ENCODE measurements around the gene H2BK1.

H2BK1 gene

DNA sequence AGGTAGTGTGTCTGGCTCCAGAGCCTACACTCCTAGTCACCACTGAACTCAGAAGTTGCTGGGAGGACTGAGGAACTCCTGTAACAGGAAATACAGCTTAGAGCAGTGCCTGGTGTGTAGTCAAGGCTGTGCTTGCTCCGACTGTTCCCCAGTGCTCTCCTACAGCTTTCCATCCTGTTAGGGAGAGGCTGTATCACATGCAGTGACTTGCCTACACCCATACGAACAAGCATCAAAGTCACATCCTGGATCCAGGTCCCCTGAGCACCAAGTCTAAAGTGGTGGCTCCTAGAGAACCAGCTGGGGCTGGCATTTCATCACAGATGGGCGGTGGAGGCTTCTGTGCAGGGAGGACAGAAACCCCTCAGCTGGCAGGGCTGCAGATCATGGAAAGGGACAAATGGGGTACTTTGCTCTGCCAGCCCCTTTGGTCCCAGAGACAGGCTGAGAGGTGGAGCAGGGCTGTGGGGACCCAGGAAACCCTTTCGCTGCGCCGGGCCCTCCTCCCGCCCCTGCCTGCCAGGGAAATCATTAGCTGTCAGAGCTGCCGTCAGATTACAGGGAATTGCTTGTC is 30.9 kb downstream of the H2BK1 start:
- no peak for DNase-seq (ENCODE audit: low read depth in 2 of 2)

DNA sequence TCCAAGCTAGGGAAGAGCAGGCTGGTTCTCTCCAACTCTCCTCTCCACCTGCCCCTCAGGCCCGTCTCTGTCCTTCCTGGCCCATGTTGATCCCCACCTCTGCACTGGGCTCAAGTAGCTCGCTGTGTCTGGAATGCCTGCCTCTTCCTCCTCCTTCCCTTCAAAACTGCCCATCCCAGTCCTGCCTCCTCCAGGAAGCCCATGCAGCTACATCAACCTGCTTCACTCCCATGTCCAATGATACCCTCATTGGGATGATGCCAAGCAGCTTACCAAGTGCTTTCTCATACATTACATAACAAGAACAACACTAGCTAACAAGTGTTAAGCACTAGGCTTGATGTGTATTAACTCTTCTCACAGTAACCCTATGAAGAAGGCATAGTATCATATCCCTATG is 31.5 kb downstream of the H2BK1 start:
- no peak for DNase-seq (ENCODE audit: low read depth in 2 of 2)

DNA sequence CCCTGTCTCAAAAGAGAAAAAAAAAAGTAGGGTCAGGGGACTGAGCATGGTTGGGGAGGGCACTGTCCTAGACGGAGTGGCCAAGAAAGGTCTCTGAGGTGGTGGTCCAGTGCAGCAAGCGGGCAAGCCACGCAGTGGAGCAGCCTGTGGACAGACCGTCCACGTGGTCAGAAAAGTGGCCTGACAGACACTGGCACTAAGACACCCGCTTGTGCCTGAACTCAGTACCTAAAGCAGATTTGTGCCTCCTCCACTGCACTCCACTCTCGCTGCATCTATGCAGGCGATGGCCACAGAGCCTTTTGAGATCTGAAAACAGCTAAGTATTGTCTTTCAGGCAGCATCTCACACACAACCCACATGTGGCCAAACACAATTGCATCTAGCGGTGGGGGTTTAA is 32.1 kb downstream of the H2BK1 start:
- no peak for DNase-seq (ENCODE audit: low read depth in 2 of 2)

DNA sequence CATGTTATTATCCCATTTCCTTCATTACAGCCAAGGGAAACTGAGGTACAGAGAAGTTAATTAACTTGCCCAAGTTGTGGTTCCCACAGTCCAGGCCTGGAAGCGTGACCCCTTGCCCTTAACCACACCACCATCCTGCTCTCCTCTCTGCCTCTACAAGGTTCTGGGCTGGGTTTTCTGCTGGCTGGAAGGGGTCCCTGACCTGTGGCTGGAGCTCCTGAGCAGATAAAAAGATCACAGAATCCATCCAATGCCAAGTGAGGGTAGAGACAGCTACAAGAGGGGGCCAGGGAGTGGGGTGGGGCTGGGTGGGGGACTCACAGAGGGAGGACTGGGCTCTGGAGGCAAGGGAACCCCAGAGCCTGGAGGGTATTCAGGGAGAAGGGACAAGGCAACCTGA is 33.0 kb downstream of the H2BK1 start:
- DNase-seq (ENCODE audit: low read depth in 2 of 2): no peak

DNA sequence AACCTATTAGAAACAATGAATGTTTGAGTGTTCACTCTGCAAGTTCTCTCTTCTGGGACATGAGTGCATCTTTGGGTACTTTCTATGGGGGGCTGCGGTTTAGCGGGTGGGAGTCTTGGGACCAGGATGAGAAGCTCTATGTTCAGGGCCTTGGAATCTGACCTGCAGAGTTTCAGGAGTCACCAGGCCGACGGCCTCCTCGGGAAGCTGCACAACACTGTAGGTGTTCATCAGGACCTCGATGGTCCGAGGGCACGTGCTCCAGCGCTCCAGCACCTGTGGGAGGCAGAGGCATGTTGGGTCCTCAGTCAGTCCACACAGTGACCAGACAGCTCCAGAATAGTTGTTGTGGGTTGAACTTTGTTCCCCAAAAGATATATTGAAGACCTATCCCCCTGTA is 33.9 kb downstream of the H2BK1 start:
- no peak for DNase-seq (ENCODE audit: low read depth in 2 of 2)

GRCh38 chr7:151175793-151176311 is 34.4 kb downstream of the H2BK1 start:
- no peak for DNase-seq (ENCODE audit: low read depth in 2 of 2)

GRCh38 chr7:151175047-151175792 is 35.1 kb downstream of the H2BK1 start:
- DNase-seq (ENCODE audit: low read depth in 2 of 2): no peak

DNA sequence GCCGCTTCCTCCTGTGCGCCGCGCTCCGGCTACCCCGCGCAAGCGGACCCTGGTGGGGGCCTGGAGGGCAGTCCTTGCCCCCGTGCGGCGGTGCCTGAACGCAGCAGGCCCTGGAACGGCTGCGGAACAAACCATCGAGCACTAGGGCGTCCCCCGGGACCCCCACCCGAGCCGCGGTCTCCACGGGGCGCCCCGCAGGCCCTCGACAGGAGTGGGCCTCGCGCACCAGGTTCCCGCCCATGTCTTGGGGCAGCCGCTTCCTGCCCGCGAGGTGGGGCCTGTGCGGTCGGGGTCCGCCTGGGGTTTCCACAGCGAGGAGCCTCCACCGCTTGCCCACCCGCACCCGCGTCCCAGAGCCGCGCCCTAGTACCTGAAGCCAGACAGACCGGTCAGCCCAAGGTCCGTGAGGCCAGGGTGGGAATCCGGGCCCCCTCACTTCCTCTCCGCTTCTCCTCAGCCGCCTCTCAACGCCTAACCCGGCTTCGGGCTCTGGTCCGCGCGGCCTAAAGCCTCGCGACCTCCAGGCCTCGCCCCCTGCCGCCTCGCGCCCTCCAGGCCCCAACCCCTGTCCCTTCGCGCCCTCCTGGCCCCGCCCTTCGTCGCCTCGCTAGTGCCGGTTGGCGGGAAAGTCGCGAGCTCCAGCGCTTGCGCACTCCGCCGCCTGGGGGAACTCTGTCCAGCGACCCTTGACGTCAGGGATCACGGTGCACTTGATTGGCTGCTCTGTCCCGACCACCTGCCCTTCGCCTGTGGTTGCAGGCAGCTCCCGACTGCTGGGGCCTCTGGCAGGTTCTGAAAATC is 35.8 kb downstream of the H2BK1 start:
- DNase-seq (ENCODE audit: low read depth in 2 of 2): no peak

GRCh38 chr7:151173386-151174245 is 36.7 kb downstream of the H2BK1 start:
- DNase-seq (ENCODE audit: low read depth in 2 of 2): no peak

- DNase-seq (ENCODE audit: low read depth in 2 of 2): peak; percentile 45 to 61
Measured at GRCh38 chr7:151172273-151173141, 37.8 kb downstream of the H2BK1 start.

DNA sequence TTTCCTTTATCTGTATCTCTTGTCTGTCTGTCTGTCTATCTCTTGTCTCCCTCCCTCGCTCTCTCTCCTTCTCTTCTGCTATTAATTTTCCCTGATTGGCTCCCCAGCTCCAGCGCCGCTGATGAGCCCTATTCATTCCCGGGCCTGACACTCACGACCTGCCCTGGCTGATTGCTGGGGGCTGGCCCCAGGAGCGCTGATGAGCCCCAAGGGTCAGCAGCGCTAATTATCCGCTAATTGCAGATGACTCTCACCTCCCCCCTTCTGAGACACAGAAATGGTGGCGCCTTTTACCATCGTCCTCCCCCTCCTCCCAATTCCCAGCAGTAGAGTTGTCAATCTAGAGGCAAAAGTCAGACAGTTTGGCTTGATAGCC is 41.5 kb downstream of the H2BK1 start:
- no peak for DNase-seq (ENCODE audit: low read depth in 2 of 2)

GRCh38 chr7:151168003-151168786 is 42.1 kb downstream of the H2BK1 start:
- DNase-seq (ENCODE audit: low read depth in 2 of 2): peak; percentile 3 to 36

DNA sequence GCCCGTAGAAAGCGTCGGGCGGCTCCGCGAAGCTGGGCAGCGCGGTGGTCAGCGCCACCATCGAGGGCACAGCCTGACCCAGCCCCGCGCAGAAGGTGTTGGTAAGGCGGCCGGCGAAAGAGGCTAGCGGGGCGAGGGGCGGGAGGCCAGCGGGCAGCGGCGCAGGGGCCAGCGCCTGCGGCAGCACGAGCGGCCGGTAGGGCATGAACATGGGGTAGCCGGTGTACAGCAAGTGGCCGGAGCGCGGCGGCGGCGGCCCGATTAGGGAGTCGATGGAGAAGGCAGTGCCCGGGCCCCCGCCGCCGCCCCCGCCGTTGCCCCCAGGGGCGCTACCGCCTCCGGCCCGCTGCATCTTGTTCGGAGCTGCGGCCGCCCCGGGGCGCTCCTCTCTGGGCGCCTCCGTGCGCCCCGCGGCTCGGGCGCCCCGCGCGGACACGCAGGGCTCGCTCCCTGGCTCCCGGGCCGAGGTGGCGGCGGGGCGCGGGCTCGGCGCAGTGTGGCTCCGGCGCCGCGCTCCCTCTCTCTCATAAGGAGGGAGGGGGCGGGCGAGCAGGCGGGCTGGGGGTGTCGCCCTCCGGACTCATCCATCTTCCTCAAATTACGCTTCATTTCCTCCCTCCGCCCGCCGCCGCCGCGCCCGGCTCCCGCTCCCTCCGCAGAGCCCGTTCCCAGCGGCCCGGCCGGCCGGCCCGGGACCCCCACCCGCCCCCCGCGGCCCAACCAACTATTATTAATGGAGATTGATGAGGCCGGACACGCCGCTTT is 42.9 kb downstream of the H2BK1 start, which contains the start of gene GBX1:
TSS of gene GBX1 (minus strand) at position 498 of the 765 bp plus-strand sequence. CDS start at position 352, 146 bp downstream.
- no peak for DNase-seq (ENCODE audit: low read depth in 2 of 2)

GRCh38 chr7:151166629-151167196 is 43.6 kb downstream of the H2BK1 start:
- DNase-seq (ENCODE audit: low read depth in 2 of 2): no peak

DNA sequence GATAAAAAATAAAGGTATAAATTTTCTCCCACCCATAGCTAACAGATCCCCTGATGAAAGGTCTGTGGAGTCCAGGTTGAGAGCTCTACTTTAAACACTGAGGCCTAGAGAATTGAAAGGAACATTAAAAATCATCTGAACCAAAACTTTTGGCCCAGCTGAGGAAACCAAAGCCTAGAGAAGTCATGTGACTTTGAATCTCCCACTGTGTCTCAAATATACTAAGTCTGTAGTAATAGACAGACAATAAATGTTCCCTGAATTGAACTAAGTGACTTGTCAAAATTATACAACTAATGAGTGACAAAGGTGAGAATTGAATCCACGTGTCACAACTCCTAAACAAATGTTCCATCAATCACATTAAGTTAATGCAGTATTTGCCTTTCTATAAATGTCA is 48.5 kb downstream of the H2BK1 start:
- DNase-seq (ENCODE audit: low read depth in 2 of 2): no peak
